GM12878 (cell line): ENCODE measurements around the gene CAPZB. TPM values are rescaled to one million over a fixed set of nuclear protein-coding genes. Genes with fewer than 3 reads are reported as not detected.

ENCODE experiments used
- ATAC-seq: fragments of 200-7000 bp; cut with Tn5 transposase; 3 replicates; pipeline ENCODE4 v1.9.1; 2020; ENCODE audit warnings: mild to moderate bottlenecking, moderate library complexity
- BruUV-seq: library from RNA; stranded (reverse); fragments of 400-500 nt; replicated peaks from 2 replicates; lab custom pipeline; 2021; lab: Mats Ljungman, UMichigan
- CTCF ChIA-PET: fragments of 300-600 bp; sonication (Branson Sonifier 250); formaldehyde crosslinking; extraction: SDS; loops from one replicate; lab custom pipeline; 2021; ENCODE audit warnings: inconsistent platforms; lab: Yijun Ruan, JAX
- POLR2A ChIA-PET: fragments of 350-600 bp; formaldehyde crosslinking; extraction: SDS; loops from one replicate; lab custom pipeline; 2021; ENCODE audit warnings: inconsistent platforms; lab: Charles Lee
- RAD21 ChIA-PET: fragments of 300-600 bp; sonication (Branson Sonifier 250); formaldehyde crosslinking; loops from one replicate; lab custom pipeline; 2023; ENCODE audit warnings: antibody characterized with exemption; ENCODE audit not compliant: unreplicated experiment; lab: Charles Lee
- SMC1A ChIA-PET: fragments of 300-600 bp; sonication (Branson Sonifier 250); formaldehyde crosslinking; loops from one replicate; lab custom pipeline; 2023; ENCODE audit not compliant: unreplicated experiment, uncharacterized antibody; lab: Charles Lee
- DNase-seq: peaks from one replicate; pipeline ENCODE4 v3.0.0-alpha.2; 2011; ENCODE audit warnings: low read depth, low spot score
- FAIRE-seq: peaks from 3 replicates; lab custom pipeline; 2011; peaks lifted over from hg19 to GRCh38; lab: Jason Lieb, UNC
- H2AFZ ChIP-seq: 2 replicates; pipeline ENCODE4 v1.6.0; 2011; ENCODE audit warnings: low read depth, low read length, control low read depth; ENCODE audit not compliant: control insufficient read depth
- H3K27ac ChIP-seq: 2 replicates; pipeline ENCODE4 v1.5.1; 2011; ENCODE audit warnings: control low read depth; ENCODE audit not compliant: control insufficient read depth, insufficient read depth
- H3K27me3 ChIP-seq, 2 experiments: replicated peaks in 1 of 2; 2 replicates each; pipeline versions ENCODE4 v1.6.0 to v1.6.1; 2011; ENCODE audit warnings: low read length in 1 of 2; ENCODE audit not compliant: control insufficient read depth in 2 of 2, insufficient read depth in 2 of 2
- H3K36me3 ChIP-seq, 2 experiments: 2 replicates each; pipeline ENCODE4 v1.5.1; 2011; ENCODE audit warnings: low read length in 1 of 2; ENCODE audit not compliant: control insufficient read depth in 2 of 2, insufficient read depth in 2 of 2
- H3K4me1 ChIP-seq: 2 replicates; pipeline ENCODE4 v1.6.1; 2011; ENCODE audit warnings: mild to moderate bottlenecking, low read length, moderate library complexity, mixed read lengths; ENCODE audit not compliant: control insufficient read depth, insufficient read depth
- H3K4me2 ChIP-seq: 2 replicates; pipeline ENCODE4 v1.6.0; 2011; ENCODE audit warnings: control low read depth; ENCODE audit not compliant: control insufficient read depth, insufficient read depth
- H3K4me3 ChIP-seq: fragments of 200-600 bp; sonication (generic); 2 replicates; pipeline ENCODE4 v1.5.1; 2016
- H3K79me2 ChIP-seq: 2 replicates; pipeline ENCODE4 v1.6.0; 2011; ENCODE audit warnings: low read length; ENCODE audit not compliant: control insufficient read depth, insufficient read depth
- H3K9ac ChIP-seq: 2 replicates; pipeline ENCODE4 v1.8.0; 2011; ENCODE audit warnings: low read length, control low read depth, mixed read lengths; ENCODE audit not compliant: control insufficient read depth, insufficient read depth
- H3K9me3 ChIP-seq: replicated peaks from 3 replicates; pipeline ENCODE4 v1.5.1; 2011; ENCODE audit warnings: mild to moderate bottlenecking, low read length; ENCODE audit not compliant: control insufficient read depth, insufficient read depth
- H4K20me1 ChIP-seq: 2 replicates; pipeline ENCODE4 v1.6.0; 2011; ENCODE audit not compliant: control insufficient read depth, insufficient read depth
- ATF7 ChIP-seq: fragments of 450-650 bp; IDR thresholded peaks from 2 replicates; pipeline ENCODE4 v1.6.1; 2016; ENCODE audit warnings: low read depth, mild to moderate bottlenecking
- CREB1 ChIP-seq: IDR thresholded peaks from 2 replicates; pipeline ENCODE4 v1.6.1; 2012; ENCODE audit warnings: low read depth, mild to moderate bottlenecking, inconsistent platforms
- CTCF ChIP-seq, 3 experiments: IDR thresholded peaks in 2 of 3; conservative IDR thresholded peaks in 1 of 3; 2 replicates each; pipeline ENCODE4 v1.5.1; 2011; ENCODE audit warnings: low read depth in 3 of 3, low read length in 3 of 3, mild to moderate bottlenecking in 3 of 3, control low read depth in 2 of 3, moderate library complexity in 2 of 3, inconsistent platforms in 1 of 3, mixed read lengths in 1 of 3; ENCODE audit not compliant: control insufficient read depth in 2 of 3, insufficient read depth in 1 of 3; ENCODE audit errors: extremely low read depth in 1 of 3
- FOS ChIP-seq: IDR thresholded peaks from 3 replicates; pipeline ENCODE4 v1.6.1; 2011; ENCODE audit warnings: borderline replicate concordance; ENCODE audit not compliant: insufficient read length; ENCODE audit errors: extremely low read depth
- NFYB ChIP-seq: IDR thresholded peaks from 2 replicates; pipeline ENCODE4 v1.6.1; 2011; ENCODE audit warnings: low read depth, mild to moderate bottlenecking, low read length, improper control_type of control experiment, moderate library complexity; ENCODE audit not compliant: insufficient read depth
- NR2C2 ChIP-seq: IDR thresholded peaks from 2 replicates; pipeline ENCODE4 v1.6.1; 2011; ENCODE audit warnings: borderline replicate concordance, low read depth; ENCODE audit not compliant: control insufficient read depth, insufficient read length
- POLR2A ChIP-seq: IDR thresholded peaks from 2 replicates; pipeline ENCODE4 v1.6.1; 2011; ENCODE audit warnings: low read depth, mild to moderate bottlenecking, low read length
- RELA ChIP-seq: fragments of 450-650 bp; IDR thresholded peaks from 2 replicates; pipeline ENCODE4 v1.8.0; 2014; ENCODE audit warnings: borderline replicate concordance; ENCODE audit not compliant: partially characterized antibody
- TARDBP ChIP-seq: IDR thresholded peaks from 2 replicates; pipeline ENCODE4 v1.6.1; 2016; ENCODE audit warnings: borderline replicate concordance
- YY1 ChIP-seq: IDR thresholded peaks from 2 replicates; pipeline ENCODE4 v1.6.1; 2011; ENCODE audit warnings: low read depth, mild to moderate bottlenecking, low read length
- ZNF592 ChIP-seq: fragments of 450-650 bp; IDR thresholded peaks from 2 replicates; pipeline ENCODE4 v1.6.1; 2017; ENCODE audit warnings: mild to moderate bottlenecking, moderate library complexity
- WGBS: methylation state at CpG from one replicate; pipeline ENCODE4 v1.1.6; 2016; ENCODE audit warnings: low lambda C conversion rate; ENCODE audit not compliant: insufficient replicate concordance, insufficient coverage; ENCODE audit errors: missing lambda C conversion rate; 5-methylcytosine and 5-hydroxymethylcytosine counted together
- in situ Hi-C: fragments of 300-500 bp; cut with MboI; formaldehyde crosslinking; loops from 9 replicates; pipeline ENCODE4 v1.14.3; 2018; ENCODE audit warnings: mixed read lengths
- intact Hi-C: fragments of 100-400 bp; cut with micrococcal nuclease; formaldehyde crosslinking; loops from one replicate; pipeline ENCODE4 v1.14.2; 2022; ENCODE audit not compliant: unreplicated experiment
- polyA plus RNA-seq, 11 experiments: library from polyadenylated mRNA; depleted of rRNA in 4 of 11; unstranded in 6 of 11; stranded (reverse) in 5 of 11; fragments of >200 nt; fragmentation: Nextera tagmentation in 4 of 11; fragmentation: Illumina TruSeq in 1 of 11; extraction: Ambion mirVana in 4 of 11; extraction: Trizol in 1 of 11; gene quantifications; 1 replicate in 1 of 11; 2 replicates in 10 of 11; pipeline versions ENCODE4 v1.2.1 to v1.2.3, GENCODE V29; 2011 to 2016; ENCODE audit warnings: inconsistent platforms in 2 of 11, missing spikeins in 2 of 11, low read depth in 1 of 11
- total RNA-seq, 4 experiments: library from RNA; depleted of rRNA in 3 of 4; stranded (reverse); fragments of >200 nt in 3 of 4; fragmentation: Illumina TruSeq in 1 of 4; extraction: Trizol in 1 of 4; gene quantifications; 2 replicates each; pipeline versions ENCODE4 v1.2.1 to v1.2.3, GENCODE V29; 2013 to 2021

Gene CAPZB
- total and polyA plus RNA-seq, 10 of the 15 experiments (the other 5 are each of a cell fraction or from before 2014, with no cell fraction given), result 104 to 454 (median 213) TPM

DNA sequence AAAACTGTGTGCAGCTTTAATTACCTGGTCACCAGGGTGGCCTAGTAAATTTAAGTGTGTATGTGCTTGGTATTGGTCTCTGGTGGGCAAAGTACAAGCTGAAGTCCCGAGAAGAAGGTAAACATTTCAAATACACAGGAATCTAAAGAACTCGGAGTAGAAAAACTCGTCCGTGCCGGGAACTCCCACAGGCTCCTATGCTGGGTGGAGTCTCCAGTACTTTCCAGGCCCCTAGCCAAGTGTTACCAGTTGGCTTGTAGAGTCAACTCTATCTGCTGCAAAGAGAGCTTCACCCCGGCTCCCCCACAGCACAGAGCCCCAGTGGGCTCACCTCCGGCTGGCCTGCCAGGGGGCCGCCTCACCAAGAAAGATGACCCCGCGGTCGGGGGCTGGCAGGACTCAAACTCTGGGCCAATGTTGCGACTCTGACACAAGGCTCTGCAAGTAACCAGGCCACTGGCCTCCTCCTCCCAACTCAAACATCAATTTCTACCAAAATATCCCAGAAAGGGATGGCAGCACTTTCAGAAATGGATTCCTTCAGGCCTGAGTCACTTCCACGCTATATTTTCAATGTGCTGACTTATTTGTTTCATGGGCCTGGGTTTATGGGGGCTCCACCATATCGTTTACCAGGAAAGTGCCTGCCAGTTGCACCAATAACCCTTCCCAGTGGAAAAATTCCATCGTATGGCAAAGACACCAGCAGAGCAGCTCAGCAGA, 99.3 kb downstream of the CAPZB start:
- H3K36me3 ChIP-seq, result peaks cover 18 to 33% of the 10 kb centered on the region in 2 experiments

GRCh38 chr1:19385221-19385620, 100.1 kb downstream of the CAPZB start:
- ChIA-PET SMC1A (no interaction called here), RAD21 (no interaction called here), CTCF (no interaction called here), POLR2A (no interaction called here)
- no TSS peak for BruUV-seq
- ATAC-seq (no peak), FAIRE-seq (no peak), DNase-seq (no peak)
- H3K27ac ChIP-seq, result no peak overlapping the region
- no peak overlapping the region for H3K4me2 ChIP-seq
- no peaks in the 10 kb centered on the region for H4K20me1 ChIP-seq
- H3K36me3 ChIP-seq, result peaks cover 24 to 34% of the 10 kb centered on the region in 2 experiments
- in situ Hi-C loops (no loop called here), intact Hi-C loops (no loop called here)
- no peak overlapping the region for H3K4me3 ChIP-seq
- WGBS, result 93% methylated on average over 9 of the region's 9 CpGs
- H2AFZ ChIP-seq, result no peak overlapping the region
- H3K79me2 ChIP-seq, result peaks cover 25% of the 10 kb centered on the region
- H3K9me3 ChIP-seq, result no peaks in the 10 kb centered on the region
- H3K4me1 ChIP-seq, result peaks cover 4% of the 10 kb centered on the region
- H3K9ac ChIP-seq, result no peak overlapping the region
- no peaks in the 10 kb centered on the region for H3K27me3 ChIP-seq
- TF ChIP-seq RELA (no peak), NFYB (no peak), ZNF592 (no peak), TARDBP (no peak), CTCF (IDR thresholded peaks at IDR 0.05 in 2 of 3, conservative IDR thresholded peaks at IDR 0.05 in 1 of 3; ENCODE audit: control insufficient read depth in 2 of 3, extremely low read depth in 1 of 3, insufficient read depth in 1 of 3, low read depth in 3 of 3, low read length in 3 of 3) (no peak), NR2C2 (no peak), CREB1 (no peak)

More for the DNA sequence above, 99.3 kb downstream of the CAPZB start:
- no peak overlapping the region for H3K4me2 ChIP-seq
- POLR2A ChIA-PET, result no interaction called here
- H3K27ac ChIP-seq, result no peak overlapping the region
- intact Hi-C loops, result no loop called here
- no peak for ATAC-seq
- H4K20me1 ChIP-seq, result no peaks in the 10 kb centered on the region
- H3K9me3 ChIP-seq, result no peaks in the 10 kb centered on the region
- no TSS peak for BruUV-seq
- no peak overlapping the region for H2AFZ ChIP-seq
- 98% methylated on average over 15 of the region's 15 CpGs for WGBS
- CTCF ChIA-PET, result interaction anchor here (1.2 kb wide), 1 partner anchor 196 kb away, joined by 3 read pairs; no protein-coding TSS in a partner anchor
- no peak for TF ChIP-seq YY1
- TF ChIP-seq FOS, result no peak
- no peak for TF ChIP-seq ATF7
- 0 out of 2 replicates have a peak, but pooled peaks have one; percentile 19 for TF ChIP-seq POLR2A
- TF ChIP-seq, all 136 proteins: peak for 1
- FAIRE-seq (no peak), DNase-seq (no peak)
- peaks cover 10% of the 10 kb centered on the region for H3K4me1 ChIP-seq
- H3K27me3 ChIP-seq, result no peaks in the 10 kb centered on the region
- ChIA-PET RAD21 (no interaction called here), SMC1A (no interaction called here)
- H3K4me3 ChIP-seq, result no peak overlapping the region
- peaks cover 33% of the 10 kb centered on the region for H3K79me2 ChIP-seq
- in situ Hi-C loops, result no loop called here
- H3K9ac ChIP-seq, result no peak overlapping the region
